Measurements from ENCODE around the gene KAZN. TPM values are rescaled to one million over a fixed set of nuclear protein-coding genes. Genes with fewer than 3 reads are reported as not detected.

KAZN gene
- total and polyA plus RNA-seq, 3 donors from 2014 or later: 12.1 to 14.6 (median 13.8) TPM

- Histone ChIP-seq H3K9me3 (no peaks in the 10 kb centered on the region), H3K27me3 (no peaks in the 10 kb centered on the region), H3K27ac (no peak overlapping the region), H3K4me1 (no peaks in the 10 kb centered on the region), H3K36me3 (ENCODE audit: low read depth, missing control alignments) (no peaks in the 10 kb centered on the region), H3K4me3 (no peak overlapping the region)
- 89 to 92% methylated on average over 5 of the region's 5 CpGs for WGBS, 2 donors
- intact Hi-C loops (cut with DNase I; ENCODE audit: low total_unique reads): no loop called here
- TF ChIP-seq CTCF (IDR thresholded peaks at IDR 0.05) (no peak), POLR2A (IDR thresholded peaks at IDR 0.05) (no peak)
- DNase-seq: no peak
Observed at GRCh38 chr1:15057834-15058233, 459.3 kb downstream of the KAZN start.

GRCh38 chr1:15058261-15058660 is 459.8 kb downstream of the KAZN start:
- no peaks in the 10 kb centered on the region for H3K9me3 ChIP-seq
- WGBS, 2 donors: 90 to 92% methylated on average over 2 of the region's 2 CpGs
- no peaks in the 10 kb centered on the region for H3K4me1 ChIP-seq
- H3K36me3 ChIP-seq (ENCODE audit: low read depth, missing control alignments): no peaks in the 10 kb centered on the region
- no peak for DNase-seq
- intact Hi-C loops (cut with DNase I; ENCODE audit: low total_unique reads): no loop called here
- H3K27ac ChIP-seq: no peak overlapping the region
- no peak overlapping the region for H3K4me3 ChIP-seq
- TF ChIP-seq POLR2A (IDR thresholded peaks at IDR 0.05) (no peak), CTCF (IDR thresholded peaks at IDR 0.05) (no peak)
- H3K27me3 ChIP-seq: no peaks in the 10 kb centered on the region

GRCh38 chr1:15060104-15060503 is 461.6 kb downstream of the KAZN start:
- intact Hi-C loops (cut with DNase I; ENCODE audit: low total_unique reads): no loop called here
- no peak overlapping the region for H3K27ac ChIP-seq
- WGBS, 2 donors: 90 to 94% methylated on average over 18 to 25 of the region's 25 CpGs
- H3K36me3 ChIP-seq (ENCODE audit: low read depth, missing control alignments): no peaks in the 10 kb centered on the region
- H3K27me3 ChIP-seq: no peaks in the 10 kb centered on the region
- no peak overlapping the region for H3K4me3 ChIP-seq
- no peak for TF ChIP-seq POLR2A (IDR thresholded peaks at IDR 0.05)
- no peak for TF ChIP-seq CTCF (IDR thresholded peaks at IDR 0.05)
- H3K4me1 ChIP-seq: no peaks in the 10 kb centered on the region
- no peaks in the 10 kb centered on the region for H3K9me3 ChIP-seq
- DNase-seq: no peak

- H3K27ac ChIP-seq: no peak overlapping the region
- TF ChIP-seq CTCF (IDR thresholded peaks at IDR 0.05) (peak in 1 of 3 experiments; percentile 55), POLR2A (IDR thresholded peaks at IDR 0.05) (no peak)
- no peaks in the 10 kb centered on the region for H3K9me3 ChIP-seq
- intact Hi-C loops (cut with DNase I; ENCODE audit: low total_unique reads): no loop called here
- no peak for DNase-seq
- no peak overlapping the region for H3K4me3 ChIP-seq
- H3K36me3 ChIP-seq (ENCODE audit: low read depth, missing control alignments): no peaks in the 10 kb centered on the region
- H3K4me1 ChIP-seq: peaks cover 15% of the 10 kb centered on the region
- 85 to 91% methylated on average over 6 of the region's 6 CpGs for WGBS, 2 donors
- no peaks in the 10 kb centered on the region for H3K27me3 ChIP-seq
Observed at GRCh38 chr1:15062479-15063099, 464.1 kb downstream of the KAZN start.

- WGBS, 2 donors: 95 to 98% methylated on average over 7 of the region's 7 CpGs
- no peak for DNase-seq
- Histone ChIP-seq H3K9me3 (no peaks in the 10 kb centered on the region), H3K27ac (no peak overlapping the region), H3K27me3 (no peaks in the 10 kb centered on the region), H3K36me3 (ENCODE audit: low read depth, missing control alignments) (no peaks in the 10 kb centered on the region), H3K4me1 (peaks cover 18% of the 10 kb centered on the region), H3K4me3 (no peak overlapping the region)
- intact Hi-C loops (cut with DNase I; ENCODE audit: low total_unique reads): no loop called here
- no peak for TF ChIP-seq CTCF (IDR thresholded peaks at IDR 0.05)
- TF ChIP-seq POLR2A (IDR thresholded peaks at IDR 0.05): no peak
Observed at GRCh38 chr1:15063346-15063745, 464.9 kb downstream of the KAZN start.

All from testis (tissue), 3 donors.